Mesodermal cell (in vitro differentiated cells): ENCODE data around the gene LRRC32.

Experiments
- H3K27ac ChIP-seq: 2 replicates; pipeline ENCODE4 v1.7.0; 2013; ENCODE audit warnings: mild to moderate bottlenecking, low read depth, low read length, moderate library complexity; ENCODE audit not compliant: severe bottlenecking
- H3K36me3 ChIP-seq: 2 replicates; pipeline ENCODE4 v1.7.1; 2013; ENCODE audit warnings: mild to moderate bottlenecking, low read length, moderate library complexity; ENCODE audit not compliant: control insufficient read depth, insufficient read depth
- H3K4me1 ChIP-seq: one replicate; pipeline ENCODE4 v1.7.1; 2013; ENCODE audit warnings: mild to moderate bottlenecking, low read length; ENCODE audit not compliant: insufficient read depth, control insufficient read depth, poor library complexity, severe bottlenecking
- H3K4me3 ChIP-seq: 2 replicates; pipeline ENCODE4 v1.7.0; 2013; ENCODE audit warnings: low read length, control low read depth, mild to moderate bottlenecking; ENCODE audit not compliant: insufficient read depth, poor library complexity, severe bottlenecking; ENCODE audit errors: extremely low read depth
- H3K9me3 ChIP-seq: 2 replicates; pipeline ENCODE4 v1.7.1; 2013; ENCODE audit warnings: mild to moderate bottlenecking, low read length, moderate library complexity; ENCODE audit not compliant: control insufficient read depth
- WGBS, 2 experiments: methylation state at CpG; one replicate each; pipeline ENCODE4 v1.1.5; 2013; ENCODE audit warnings: missing lambda C conversion rate in 2 of 2; ENCODE audit not compliant: insufficient coverage in 2 of 2; 5-methylcytosine and 5-hydroxymethylcytosine counted together

Gene LRRC32

DNA sequence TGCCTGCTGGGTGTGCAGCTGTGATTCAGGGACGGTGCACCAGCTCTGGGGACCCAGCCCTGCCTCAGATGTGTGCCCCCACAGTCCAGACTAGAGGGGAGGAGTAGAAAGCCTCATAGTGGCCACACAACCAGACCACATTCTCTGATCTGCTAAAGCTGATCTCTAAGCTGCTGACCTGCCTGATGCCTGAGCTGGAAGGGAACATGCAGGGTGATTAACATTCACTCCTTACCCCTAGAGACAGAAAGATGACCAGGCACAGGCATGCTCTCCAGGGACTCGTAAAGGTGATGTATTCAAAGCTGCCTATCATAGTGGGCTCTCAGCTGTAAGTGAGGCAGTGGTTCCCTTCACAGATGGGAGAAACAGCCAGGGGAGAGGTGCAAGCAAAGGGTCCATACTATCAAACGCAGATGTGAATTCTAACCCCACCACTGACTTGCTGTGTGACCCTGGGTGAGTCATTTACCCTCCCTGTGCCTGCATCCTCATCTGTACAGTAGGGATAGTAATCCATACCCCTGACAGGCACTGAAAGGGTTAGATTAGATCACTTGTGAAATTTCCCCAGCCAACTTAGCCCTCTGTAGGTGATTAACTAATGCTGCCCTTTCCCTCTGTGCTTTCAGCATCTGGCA is 29.0 kb upstream of the LRRC32 start:
- WGBS, 2 experiments, result 86 to 92% methylated on average over 1 to 2 of the region's 3 CpGs
- Histone ChIP-seq H3K27ac (peak overlapping the region; percentile 91), H3K36me3 (no peaks in the 10 kb centered on the region), H3K4me1 (peaks cover 49% of the 10 kb centered on the region), H3K9me3 (no peaks in the 10 kb centered on the region), H3K4me3 (no peak overlapping the region)

GRCh38 chr11:76698321-76699043 is 27.9 kb upstream of the LRRC32 start:
- Histone ChIP-seq H3K4me3 (no peak overlapping the region), H3K27ac (no peak overlapping the region), H3K9me3 (no peaks in the 10 kb centered on the region), H3K36me3 (no peaks in the 10 kb centered on the region), H3K4me1 (peaks cover 46% of the 10 kb centered on the region)
- 59 to 63% methylated on average over 10 to 15 of the region's 17 CpGs for WGBS, 2 experiments

DNA sequence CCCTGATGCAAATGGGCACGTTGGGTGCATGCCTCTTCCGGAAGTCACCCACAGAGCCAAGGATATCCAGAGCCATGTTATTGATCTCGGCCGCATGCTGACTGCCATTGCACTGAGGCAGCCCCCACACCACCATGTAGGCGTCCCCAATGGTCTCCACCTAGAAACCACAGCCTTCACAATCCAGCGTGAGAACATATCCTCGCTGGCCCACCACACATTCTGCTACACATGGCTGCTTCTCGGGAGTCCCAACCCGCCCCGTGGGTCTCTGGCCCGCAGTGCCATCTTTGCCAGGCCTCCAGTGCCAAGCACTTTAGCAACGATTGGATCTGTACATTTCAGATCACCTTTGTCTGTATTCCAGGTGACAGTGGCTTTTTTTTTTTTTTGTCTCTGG is 26.2 kb upstream of the LRRC32 start:
- H3K4me3 ChIP-seq, result no peak overlapping the region
- peaks cover 34% of the 10 kb centered on the region for H3K4me1 ChIP-seq
- 92 to 97% methylated on average over 10 to 12 of the region's 12 CpGs for WGBS, 2 experiments
- no peak overlapping the region for H3K27ac ChIP-seq
- H3K9me3 ChIP-seq, result no peaks in the 10 kb centered on the region
- no peaks in the 10 kb centered on the region for H3K36me3 ChIP-seq

DNA sequence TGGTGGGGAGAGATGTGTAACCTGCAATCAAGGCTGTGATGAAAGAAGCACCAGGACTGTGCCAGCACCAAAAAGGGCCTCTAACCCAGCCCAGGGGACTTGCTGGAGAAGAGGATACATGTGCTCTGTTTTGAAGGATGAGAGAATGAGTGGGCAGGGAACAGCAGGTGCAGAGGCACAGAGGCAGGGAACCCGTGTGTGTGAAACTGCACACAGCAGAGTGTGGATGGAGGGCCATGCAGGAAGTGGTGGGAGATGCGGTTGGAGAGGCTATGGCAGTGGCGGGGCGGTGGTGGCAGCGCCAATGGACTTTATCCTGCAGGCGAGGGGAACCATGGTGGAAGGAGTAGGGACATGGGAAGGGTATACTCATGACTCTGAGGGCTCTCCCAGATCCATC is 25.2 kb upstream of the LRRC32 start:
- Histone ChIP-seq H3K36me3 (no peaks in the 10 kb centered on the region), H3K4me1 (peaks cover 24% of the 10 kb centered on the region), H3K9me3 (no peaks in the 10 kb centered on the region), H3K4me3 (no peak overlapping the region), H3K27ac (no peak overlapping the region)
- WGBS, 2 experiments, result 84 to 88% methylated on average over 2 of the region's 6 CpGs

DNA sequence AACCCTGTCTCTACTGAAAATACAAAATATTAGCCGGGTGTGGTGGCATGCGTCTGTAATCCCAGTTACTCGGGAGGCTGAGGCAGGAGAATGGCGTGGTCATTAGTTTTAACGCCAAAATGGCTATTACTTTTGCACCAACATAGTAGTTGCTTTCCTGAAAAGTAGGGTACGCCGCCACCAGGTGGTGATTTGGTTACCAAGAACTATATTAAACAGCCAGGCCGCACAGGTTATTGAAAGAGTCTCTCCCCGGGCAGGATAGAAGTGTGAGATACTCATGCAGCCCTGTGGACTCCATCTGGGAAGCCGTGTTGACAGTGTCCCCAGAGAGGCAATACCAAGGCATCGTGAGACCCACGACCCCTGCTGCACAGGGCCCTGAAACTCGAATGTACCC is 24.6 kb upstream of the LRRC32 start:
- Histone ChIP-seq H3K4me1 (peaks cover 18% of the 10 kb centered on the region), H3K9me3 (no peaks in the 10 kb centered on the region), H3K27ac (no peak overlapping the region), H3K4me3 (no peak overlapping the region), H3K36me3 (no peaks in the 10 kb centered on the region)
- WGBS, 2 experiments, result 87 to 89% methylated on average over 13 of the region's 13 CpGs

DNA sequence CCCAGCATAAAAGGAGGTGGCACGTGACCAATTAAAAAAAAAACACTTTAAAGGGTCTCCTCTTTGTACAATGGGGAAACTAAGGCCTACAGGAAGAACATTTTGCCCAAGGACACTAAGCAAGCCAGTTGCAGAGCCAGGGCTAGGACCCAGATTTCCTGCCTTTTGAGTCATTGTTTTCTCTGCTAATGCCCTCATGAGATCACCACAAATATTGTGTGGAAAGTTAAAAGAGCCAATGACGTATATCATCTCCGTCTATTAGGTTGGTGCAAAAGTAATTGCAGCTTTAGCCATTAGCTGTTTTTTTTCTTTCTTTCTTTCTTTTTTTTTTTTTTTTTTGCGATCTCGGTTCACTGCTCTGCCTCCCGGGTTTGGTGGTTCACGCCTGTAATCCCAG is 24.1 kb upstream of the LRRC32 start:
- Histone ChIP-seq H3K36me3 (no peaks in the 10 kb centered on the region), H3K9me3 (no peaks in the 10 kb centered on the region), H3K27ac (no peak overlapping the region), H3K4me1 (peaks cover 13% of the 10 kb centered on the region), H3K4me3 (no peak overlapping the region)
- WGBS, 2 experiments, result 90% methylated on average over 3 of the region's 7 CpGs; no CpG with 5 or more reads in 1 of the 2 experiments

DNA sequence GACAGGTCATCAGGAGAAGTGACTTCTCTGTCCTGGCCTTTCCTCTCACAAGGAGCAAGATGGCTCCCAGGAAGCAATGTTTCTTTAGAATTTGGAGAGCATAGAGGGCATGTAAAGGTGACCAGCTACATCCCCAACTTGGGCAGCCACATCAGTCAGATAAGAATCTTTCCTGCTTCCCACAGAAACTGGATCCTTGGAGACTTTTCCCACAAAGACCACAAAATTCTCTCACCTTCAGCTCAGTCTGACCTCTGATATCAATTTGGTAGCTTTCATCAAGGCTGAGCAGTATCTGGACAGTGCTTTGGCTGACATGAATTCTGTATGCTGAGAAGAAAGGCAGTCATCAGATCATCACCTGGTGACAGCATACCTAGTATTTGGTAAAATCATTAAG is 23.3 kb upstream of the LRRC32 start:
- H3K4me1 ChIP-seq, result peaks cover 5% of the 10 kb centered on the region
- no peak overlapping the region for H3K27ac ChIP-seq
- H3K36me3 ChIP-seq, result no peaks in the 10 kb centered on the region
- no peaks in the 10 kb centered on the region for H3K9me3 ChIP-seq
- no peak overlapping the region for H3K4me3 ChIP-seq

GRCh38 chr11:76692956-76693355 is 22.4 kb upstream of the LRRC32 start:
- H3K9me3 ChIP-seq, result no peaks in the 10 kb centered on the region
- 88 to 90% methylated on average over 7 of the region's 7 CpGs for WGBS, 2 experiments
- no peak overlapping the region for H3K27ac ChIP-seq

DNA sequence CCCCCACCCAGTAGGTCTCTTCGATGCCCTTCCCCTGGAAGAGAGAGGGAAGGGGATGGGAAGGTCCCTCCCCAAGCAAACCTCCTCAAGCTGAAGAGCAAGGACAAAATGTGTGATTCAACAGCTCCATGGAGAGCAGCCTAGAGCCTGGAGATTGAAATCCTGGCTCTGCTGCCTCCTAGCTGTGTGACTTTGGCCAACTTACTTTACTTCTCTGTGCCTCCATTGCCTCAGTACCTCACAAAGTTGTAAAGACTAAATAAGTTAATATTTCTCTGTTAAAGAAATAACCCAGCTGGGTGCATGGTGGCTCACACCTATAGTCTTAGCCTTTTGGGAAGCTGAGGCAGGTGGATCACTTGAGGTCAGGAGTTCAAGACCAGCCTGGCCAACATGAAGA is 21.1 kb upstream of the LRRC32 start:
- no peak overlapping the region for H3K4me3 ChIP-seq
- H3K36me3 ChIP-seq, result no peaks in the 10 kb centered on the region
- no peaks in the 10 kb centered on the region for H3K4me1 ChIP-seq
- H3K27ac ChIP-seq, result no peak overlapping the region
- H3K9me3 ChIP-seq, result no peaks in the 10 kb centered on the region
- no CpG with 5 or more reads among the region's 1 CpG for WGBS, 2 experiments

More at GRCh38 chr11:76692956-76693355, 22.4 kb upstream of the LRRC32 start:
- H3K36me3 ChIP-seq, result no peaks in the 10 kb centered on the region
- no peaks in the 10 kb centered on the region for H3K4me1 ChIP-seq
- H3K4me3 ChIP-seq, result no peak overlapping the region

GRCh38 chr11:76690736-76691135 is 20.2 kb upstream of the LRRC32 start:
- H3K27ac ChIP-seq, result no peak overlapping the region
- no peaks in the 10 kb centered on the region for H3K9me3 ChIP-seq
- WGBS, 2 experiments, result 92 to 100% methylated on average over 2 to 3 of the region's 3 CpGs
- H3K4me1 ChIP-seq, result peaks cover 3% of the 10 kb centered on the region
- no peaks in the 10 kb centered on the region for H3K36me3 ChIP-seq
- no peak overlapping the region for H3K4me3 ChIP-seq
